T-cell (primary cell): ENCODE results near the gene THRA. TPM values are rescaled to one million over a fixed set of nuclear protein-coding genes. Genes with fewer than 3 reads are reported as not detected.

ENCODE experiments used
- ATAC-seq, 4 experiments: fragments of 200-7000 bp in 3 of 4; fragments of 150-1000 bp in 1 of 4; cut with Tn5 transposase; replicated peaks in 1 of 4; 1 replicate in 3 of 4; 2 replicates in 1 of 4; pipeline ENCODE4 v1.10.0; 2021; ENCODE audit warnings: moderate library complexity in 3 of 4, mild to moderate bottlenecking in 2 of 4, moderate number of reproducible peaks in 1 of 4
- CTCF ChIA-PET, 2 donors: fragments of 300-600 bp; sonication (Branson Sonifier 250); formaldehyde crosslinking; loops; one replicate each; lab custom pipeline; 2022; ENCODE audit warnings: antibody characterized with exemption in 2 of 2; lab: Charles Lee
- POLR2A ChIA-PET, 2 donors: fragments of 300-600 bp; sonication (Branson Sonifier 250); formaldehyde crosslinking; loops; one replicate each; lab custom pipeline; 2022; ENCODE audit warnings: antibody characterized with exemption in 2 of 2; lab: Charles Lee
- DNase-seq, 35 experiments: peaks; one replicate each; pipeline versions ENCODE4 v3.0.0 to v3.0.0-alpha.2; 2013 to 2023
- H3K27ac ChIP-seq: one replicate; pipeline ENCODE4 v1.5.1; 2013; ENCODE audit warnings: low read length
- H3K27me3 ChIP-seq, 2 experiments: replicated peaks in 1 of 2; 1 replicate in 1 of 2; 2 replicates in 1 of 2; pipeline versions ENCODE4 v1.6.1 to v1.7.0; 2013; ENCODE audit warnings: low read length in 1 of 2, mixed read lengths in 1 of 2; ENCODE audit not compliant: control insufficient read depth in 2 of 2, insufficient read depth in 2 of 2; ENCODE audit errors: extremely low read depth in 1 of 2
- H3K36me3 ChIP-seq, 2 donors: 1 replicate in 1 of 2; 2 replicates in 1 of 2; pipeline versions ENCODE4 v1.6.1 to v1.7.0; 2013; ENCODE audit warnings: low read length in 1 of 2; ENCODE audit not compliant: control insufficient read depth in 2 of 2, insufficient read depth in 1 of 2; ENCODE audit errors: extremely low read depth in 1 of 2
- H3K4me1 ChIP-seq, 2 experiments: 1 replicate in 1 of 2; 2 replicates in 1 of 2; pipeline versions ENCODE4 v1.6.1 to v1.7.0; 2013; ENCODE audit warnings: low read length in 2 of 2, mixed read lengths in 1 of 2; ENCODE audit not compliant: insufficient read depth in 2 of 2, control insufficient read depth in 1 of 2; ENCODE audit errors: extremely low read depth in 1 of 2
- H3K4me3 ChIP-seq, 2 donors: 1 replicate in 1 of 2; 2 replicates in 1 of 2; pipeline versions ENCODE4 v1.5.1 to v1.7.0; 2013; ENCODE audit warnings: mild to moderate bottlenecking in 2 of 2, low read length in 1 of 2, moderate library complexity in 1 of 2; ENCODE audit not compliant: control insufficient read depth in 1 of 2; ENCODE audit errors: extremely low read depth in 1 of 2
- H3K9me3 ChIP-seq: 2 replicates; pipeline ENCODE4 v1.7.0; 2013
- H3K27ac Mint-ChIP-seq, 2 donors: one replicate each; pipeline ENCODE4 v1.8.0; 2020 to 2021; ENCODE audit warnings: mild to moderate bottlenecking in 2 of 2, mixed read lengths in 2 of 2
- H3K27me3 Mint-ChIP-seq, 2 donors: one replicate each; pipeline ENCODE4 v1.8.0; 2021 to 2022; ENCODE audit warnings: mixed read lengths in 2 of 2
- H3K36me3 Mint-ChIP-seq: one replicate; pipeline ENCODE4 v1.8.0; 2021; ENCODE audit warnings: mixed read lengths
- H3K4me1 Mint-ChIP-seq, 3 donors: one replicate each; pipeline ENCODE4 v1.8.0; 2020 to 2022; ENCODE audit warnings: mixed read lengths in 3 of 3, mild to moderate bottlenecking in 1 of 3
- H3K4me3 Mint-ChIP-seq, 3 donors: one replicate each; pipeline ENCODE4 v1.8.0; 2020 to 2022; ENCODE audit warnings: mild to moderate bottlenecking in 3 of 3, mixed read lengths in 3 of 3, moderate library complexity in 3 of 3
- H3K9me3 Mint-ChIP-seq, 3 donors: one replicate each; pipeline ENCODE4 v1.8.0; 2020 to 2022; ENCODE audit warnings: mixed read lengths in 3 of 3
- WGBS: methylation state at CpG from one replicate; pipeline ENCODE4 v1.1.5; 2013; ENCODE audit warnings: missing lambda C conversion rate; ENCODE audit not compliant: insufficient coverage; 5-methylcytosine and 5-hydroxymethylcytosine counted together
- total RNA-seq, 35 experiments: library from RNA in 6 of 35; stranded (reverse) in 6 of 35; fragments of 120-200 nt in 1 of 35; gene quantifications; one replicate each; pipeline versions ENCODE4 v1.2.1 to v1.2.4 and lab custom pipeline; 2013 to 2026

Gene THRA
- total RNA-seq, 5 donors from 2014 or later (not counting 1 experiment from before 2014, with no cell fraction given): 30.4 to 54.0 (median 48.9) TPM

DNA sequence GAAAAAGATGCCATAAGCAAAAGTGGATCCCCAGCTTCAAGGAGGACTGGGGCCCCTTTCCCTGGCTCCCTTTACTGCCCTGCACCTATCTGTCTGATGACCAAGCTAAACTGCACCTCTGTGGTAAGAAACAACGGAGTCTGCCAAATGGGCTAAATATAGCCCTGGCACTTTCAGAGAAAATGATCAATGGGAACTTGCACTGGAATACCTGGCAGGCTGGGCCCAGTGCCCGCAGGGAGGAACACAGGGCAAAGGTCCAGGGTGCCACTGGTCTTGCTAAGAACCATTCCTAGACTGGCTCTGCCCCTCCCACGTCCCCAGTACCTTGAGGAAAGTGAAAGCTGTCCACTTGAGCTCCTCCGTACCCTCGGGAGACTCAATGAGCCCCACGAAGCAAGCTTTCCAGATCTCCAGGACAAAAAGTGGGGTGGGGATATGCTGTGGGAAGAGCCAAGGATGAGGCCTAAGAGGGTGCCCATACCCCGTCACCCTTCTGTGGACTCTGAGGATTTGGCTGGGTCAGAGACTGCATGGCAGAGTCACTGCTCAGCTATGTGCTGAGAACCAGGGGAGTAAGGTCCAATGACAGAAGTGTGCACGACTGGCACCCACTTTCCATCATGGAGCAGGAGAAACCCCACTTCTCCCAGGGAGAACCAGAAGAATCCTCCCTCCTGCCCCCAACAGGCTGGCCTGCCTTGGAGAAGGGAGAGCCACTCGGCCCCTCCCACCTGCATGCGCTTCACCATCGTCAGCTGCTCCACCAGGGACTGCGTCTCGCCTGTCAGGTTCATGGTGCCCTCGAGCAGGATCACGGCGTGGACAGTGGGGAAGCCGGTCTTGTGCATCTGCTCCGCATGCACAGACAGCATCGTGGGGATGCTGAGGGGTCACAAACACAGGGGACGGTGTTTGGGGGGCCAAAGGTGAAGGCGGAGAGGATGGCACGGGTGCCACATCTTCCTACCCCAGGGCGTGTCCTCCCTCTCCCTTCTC is 30.1 kb upstream of the THRA start:
- no peak overlapping the region for H3K27ac Mint-ChIP-seq
- Histone ChIP-seq H3K4me1 (no peaks in the 10 kb centered on the region), H3K27me3 (no peaks in the 10 kb centered on the region), H3K9me3 (no peaks in the 10 kb centered on the region), H3K36me3 (peaks cover 43 to 83% of the 10 kb centered on the region in 2 donors), H3K27ac (no peak overlapping the region), H3K4me3 (no peak overlapping the region)
- no peaks in the 10 kb centered on the region for H3K27me3 Mint-ChIP-seq
- POLR2A ChIA-PET: no interaction called here
- ATAC-seq (no peak), DNase-seq (no peak)
- no peaks in the 10 kb centered on the region for H3K9me3 Mint-ChIP-seq
- no peak overlapping the region for H3K4me3 Mint-ChIP-seq
- no peaks in the 10 kb centered on the region for H3K4me1 Mint-ChIP-seq
- H3K36me3 Mint-ChIP-seq: peaks cover 52% of the 10 kb centered on the region
- CTCF ChIA-PET: interaction anchor here in 1 of 2 donors (0.5 kb wide), 1 partner anchor 141 kb away, joined by 10 read pairs; no protein-coding TSS in a partner anchor
- WGBS: 96% methylated on average over 16 of the region's 23 CpGs

DNA sequence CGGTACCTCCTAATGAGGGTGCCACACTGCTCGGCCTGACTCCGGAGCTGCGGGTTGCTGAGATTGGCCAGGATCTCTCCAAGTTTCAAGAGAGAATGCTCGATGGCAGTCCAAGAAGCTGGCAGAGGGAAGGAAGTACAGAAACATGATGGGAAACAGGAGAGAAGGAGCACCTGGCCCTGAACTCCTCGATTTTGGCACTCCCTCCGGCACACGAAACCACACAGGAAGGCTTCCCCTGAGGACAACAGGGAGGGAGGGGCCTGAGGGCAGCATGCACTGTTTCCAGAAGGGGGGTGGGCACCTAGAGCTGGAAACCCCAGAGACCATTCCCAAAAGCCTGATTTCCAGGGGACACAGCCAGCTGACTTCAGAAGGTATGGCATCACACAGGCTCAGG is 29.4 kb upstream of the THRA start:
- Histone ChIP-seq H3K27me3 (no peaks in the 10 kb centered on the region), H3K4me1 (no peaks in the 10 kb centered on the region), H3K4me3 (no peak overlapping the region), H3K9me3 (no peaks in the 10 kb centered on the region), H3K36me3 (peaks cover 40 to 82% of the 10 kb centered on the region in 2 donors), H3K27ac (no peak overlapping the region)
- Mint-ChIP-seq H3K36me3 (peaks cover 51% of the 10 kb centered on the region), H3K4me3 (no peak overlapping the region), H3K27ac (no peak overlapping the region), H3K27me3 (no peaks in the 10 kb centered on the region), H3K9me3 (no peaks in the 10 kb centered on the region), H3K4me1 (no peaks in the 10 kb centered on the region)
- DNase-seq (no peak), ATAC-seq (no peak)
- ChIA-PET POLR2A (no interaction called here), CTCF (no interaction called here)
- WGBS: 94% methylated on average over 3 of the region's 8 CpGs

DNA sequence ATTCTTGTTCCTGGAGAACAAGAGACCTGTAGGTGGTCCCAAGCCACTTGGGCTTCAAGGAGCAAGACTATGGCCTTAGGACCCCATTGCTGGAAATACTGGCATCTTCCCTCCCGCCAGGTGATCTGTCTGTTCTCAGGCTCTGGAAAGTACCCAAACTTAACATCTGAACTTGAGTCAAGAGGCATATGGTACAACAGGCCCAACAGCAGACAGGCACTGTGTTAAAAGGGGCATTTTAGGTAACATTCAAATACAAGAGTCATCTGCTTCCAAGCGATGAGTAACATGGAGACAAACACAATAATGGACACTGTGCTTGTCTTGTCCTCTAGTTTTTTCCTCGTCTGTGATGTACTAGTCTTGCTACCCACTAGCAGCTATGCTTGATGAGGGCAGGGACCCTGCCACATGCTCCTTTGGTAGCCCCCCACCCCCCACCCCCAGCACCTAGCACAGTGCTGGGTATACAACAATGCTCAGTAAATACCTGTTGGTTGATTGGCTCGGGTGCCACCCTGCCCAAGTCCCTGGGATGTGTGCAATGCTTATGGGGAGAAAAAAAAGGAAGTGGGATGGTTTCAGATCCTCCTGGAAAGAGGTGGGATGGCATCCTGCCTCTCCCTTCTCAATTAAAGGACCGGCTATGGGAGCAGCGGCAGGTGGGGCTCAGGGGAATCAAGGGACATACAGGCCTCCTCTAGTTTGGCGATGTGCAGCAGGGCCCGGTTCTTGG is 28.2 kb upstream of the THRA start:
- POLR2A ChIA-PET: no interaction called here
- H3K36me3 ChIP-seq: peaks cover 33 to 69% of the 10 kb centered on the region in 2 donors
- whole genome bisulfite sequencing: 94% methylated on average over 8 of the region's 8 CpGs

DNA sequence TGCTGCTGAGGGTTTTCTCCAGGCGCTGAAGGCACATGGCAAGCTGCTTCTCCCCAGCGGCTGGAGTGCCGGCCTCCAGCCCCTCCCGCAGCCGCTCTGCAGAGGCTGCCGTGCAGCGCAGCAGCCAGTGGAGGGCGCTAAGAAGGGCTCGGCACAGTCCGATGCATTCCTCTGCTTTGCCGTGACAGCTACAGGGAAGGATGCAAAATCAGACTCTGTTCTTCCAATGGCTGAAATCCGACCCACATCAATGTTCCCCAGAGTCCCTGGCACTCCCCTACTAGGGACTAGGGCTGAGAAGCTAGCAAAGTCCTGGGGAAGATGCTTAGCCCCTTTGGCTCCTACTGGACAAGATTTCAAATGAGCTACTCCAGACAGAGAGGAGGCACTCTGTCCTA is 27.6 kb upstream of the THRA start:
- POLR2A ChIA-PET: no interaction called here

More for the DNA sequence above, 28.2 kb upstream of the THRA start:
- Histone ChIP-seq H3K4me3 (no peak overlapping the region), H3K9me3 (no peaks in the 10 kb centered on the region), H3K27me3 (no peaks in the 10 kb centered on the region), H3K27ac (no peak overlapping the region), H3K4me1 (no peaks in the 10 kb centered on the region)
- H3K4me3 Mint-ChIP-seq: no peak overlapping the region
- peaks cover 0 to 7% (median 0%) of the 10 kb centered on the region in 3 donors for H3K4me1 Mint-ChIP-seq
- H3K27me3 Mint-ChIP-seq: no peaks in the 10 kb centered on the region
- ATAC-seq (no peak), DNase-seq (no peak)
- no peaks in the 10 kb centered on the region for H3K9me3 Mint-ChIP-seq
- CTCF ChIA-PET: interaction anchor here (0.5 to 0.6 kb wide), 2 partner anchors 15 to 164 kb away, joined by 3 to 4 read pairs; no protein-coding TSS in a partner anchor
- peaks cover 39% of the 10 kb centered on the region for H3K36me3 Mint-ChIP-seq
- H3K27ac Mint-ChIP-seq: no peak overlapping the region

DNA sequence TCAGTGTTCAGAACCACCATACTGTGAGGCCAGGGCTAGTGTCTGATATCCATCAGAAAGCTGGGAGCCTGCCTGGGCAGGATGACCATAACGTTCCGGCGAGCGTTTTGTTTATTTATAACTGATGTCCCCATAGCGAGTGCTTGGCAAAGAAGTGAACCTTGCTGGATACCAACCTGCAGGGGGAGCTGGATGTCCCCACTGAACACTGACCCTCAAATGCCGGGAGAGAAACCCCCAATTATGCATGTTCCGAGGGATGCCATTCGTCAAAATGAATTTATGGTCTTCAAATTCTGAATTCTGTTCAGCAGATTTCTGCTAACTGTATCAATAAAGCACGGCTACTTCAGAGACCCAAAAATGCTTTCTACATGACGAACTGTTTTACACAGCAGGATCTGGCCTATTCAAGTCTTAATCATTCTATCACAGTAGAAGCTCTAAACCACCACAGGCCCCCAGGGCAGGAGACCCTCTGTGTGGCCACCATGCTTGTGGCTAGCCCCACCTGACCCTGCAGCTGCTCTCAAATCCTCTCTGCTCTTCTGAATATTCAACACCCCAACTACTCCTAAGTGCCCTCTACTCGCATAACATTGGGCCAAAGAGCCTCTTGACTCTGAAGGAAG is 23.8 kb upstream of the THRA start:
- Histone ChIP-seq H3K9me3 (no peaks in the 10 kb centered on the region), H3K4me3 (no peak overlapping the region), H3K4me1 (no peaks in the 10 kb centered on the region), H3K36me3 (peaks cover 4 to 36% of the 10 kb centered on the region in 2 donors), H3K27me3 (no peaks in the 10 kb centered on the region), H3K27ac (no peak overlapping the region)
- ChIA-PET CTCF (interaction anchor here (0.6 kb wide), 2 partner anchors 136 to 260 kb away, joined by 3 read pairs; no protein-coding TSS in a partner anchor), POLR2A (no interaction called here)
- DNase-seq: peak in 1 of 35 experiments; percentile 34
- H3K4me1 Mint-ChIP-seq: peaks cover 0 to 7% (median 0%) of the 10 kb centered on the region in 3 donors
- H3K9me3 Mint-ChIP-seq: no peaks in the 10 kb centered on the region
- 86% methylated on average over 10 of the region's 11 CpGs for WGBS
- peak overlapping the region in 1 of 2 donors; percentile 22 for H3K27ac Mint-ChIP-seq
- no peak overlapping the region for H3K4me3 Mint-ChIP-seq
- no peaks in the 10 kb centered on the region for H3K27me3 Mint-ChIP-seq
- peaks cover 13% of the 10 kb centered on the region for H3K36me3 Mint-ChIP-seq
- no peak for ATAC-seq

More for the DNA sequence above, 27.6 kb upstream of the THRA start:
- Histone ChIP-seq H3K9me3 (no peaks in the 10 kb centered on the region), H3K4me1 (no peaks in the 10 kb centered on the region), H3K36me3 (peaks cover 29 to 65% of the 10 kb centered on the region in 2 donors), H3K4me3 (no peak overlapping the region), H3K27ac (no peak overlapping the region), H3K27me3 (no peaks in the 10 kb centered on the region)
- Mint-ChIP-seq H3K4me1 (peaks cover 0 to 7% (median 0%) of the 10 kb centered on the region in 3 donors), H3K4me3 (no peak overlapping the region), H3K36me3 (peaks cover 36% of the 10 kb centered on the region), H3K9me3 (no peaks in the 10 kb centered on the region), H3K27me3 (no peaks in the 10 kb centered on the region), H3K27ac (no peak overlapping the region)
- DNase-seq (peak in 1 of 35 experiments; percentile 17), ATAC-seq (no peak)
- WGBS: 93% methylated on average over 11 of the region's 12 CpGs
- CTCF ChIA-PET: interaction anchor here in 1 of 2 donors (0.6 kb wide), 1 partner anchor 16 kb away, joined by 4 read pairs; no protein-coding TSS in a partner anchor
